Natural killer cell treated with Interleukin-12 subunit alpha and Interleukin-12 subunit beta and Interleukin-15 and Interleukin-18, amount 100 ng/mL, for 72 hours (primary cell): ENCODE measurements around the gene PTMA. TPM values are rescaled to one million over a fixed set of nuclear protein-coding genes. Genes with fewer than 3 reads are reported as not detected.
"Not testable (repeated sequence)": the region's sequence is repeated elsewhere in the genome, so short reads cannot be mapped to it uniquely, and the experiment has no call there.

Source experiments
- ATAC-seq, 2 donors: fragments of 150-1000 bp; cut with Tn5 transposase in 1 of 2; sonication (Bioruptor Pico), chemical (Tn5 transposase) in 1 of 2; 2 replicates each; pipeline ENCODE4 v1.10.0; 2021
- DNase-seq: peaks from one replicate; pipeline ENCODE4 v3.0.0; 2022; ENCODE audit warnings: low spot score
- H3K27ac Mint-ChIP-seq, 2 donors: 1 replicate in 1 of 2; 2 replicates in 1 of 2; pipeline ENCODE4 v1.8.0; 2022; ENCODE audit warnings: mixed read lengths in 2 of 2, mild to moderate bottlenecking in 1 of 2, moderate library complexity in 1 of 2
- H3K27me3 Mint-ChIP-seq, 2 donors: 1 replicate in 1 of 2; 2 replicates in 1 of 2; pipeline ENCODE4 v1.8.0; 2022; ENCODE audit warnings: mixed read lengths in 2 of 2
- H3K36me3 Mint-ChIP-seq: one replicate; pipeline ENCODE4 v1.8.0; 2022; ENCODE audit warnings: mixed read lengths
- H3K4me1 Mint-ChIP-seq, 2 donors: 1 replicate in 1 of 2; 2 replicates in 1 of 2; pipeline ENCODE4 v1.8.0; 2022; ENCODE audit warnings: low read depth in 2 of 2, mixed read lengths in 2 of 2, mild to moderate bottlenecking in 1 of 2
- H3K4me3 Mint-ChIP-seq: one replicate; pipeline ENCODE4 v1.8.0; 2022; ENCODE audit warnings: mixed read lengths
- H3K9me3 Mint-ChIP-seq: 2 replicates; pipeline ENCODE4 v1.8.0; 2022; ENCODE audit warnings: mixed read lengths
- total RNA-seq, 2 donors: library from RNA; stranded (reverse); gene quantifications; one replicate each; pipeline ENCODE4 v1.2.3, GENCODE V29; 2022

PTMA gene, protein sequence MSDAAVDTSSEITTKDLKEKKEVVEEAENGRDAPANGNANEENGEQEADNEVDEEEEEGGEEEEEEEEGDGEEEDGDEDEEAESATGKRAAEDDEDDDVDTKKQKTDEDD
- total RNA-seq, result 1,000 to 10,000 TPM; 1,013 to 1,764 TPM

GRCh38 chr2:231707927-231708772, at the start of gene PTMA:
Gene PTMA (plus strand): TSS chr2:231708525. CDS start chr2:231708707, 182 bp downstream.
- peaks cover 38 to 41% of the 10 kb centered on the region in 2 donors for H3K4me1 Mint-ChIP-seq
- DNase-seq, result peak; percentile 100
- H3K4me3 Mint-ChIP-seq, result peak within 1 kb of the TSS; percentile 98
- H3K9me3 Mint-ChIP-seq, result no peaks in the 10 kb centered on the region
- H3K27me3 Mint-ChIP-seq, result no peaks in the 10 kb centered on the region
- peaks cover 17% of the 10 kb centered on the region for H3K36me3 Mint-ChIP-seq
- peak; percentile 84 to 86 for ATAC-seq
- H3K27ac Mint-ChIP-seq, result peak within 1 kb of the TSS; percentile 99 to 100

DNA sequence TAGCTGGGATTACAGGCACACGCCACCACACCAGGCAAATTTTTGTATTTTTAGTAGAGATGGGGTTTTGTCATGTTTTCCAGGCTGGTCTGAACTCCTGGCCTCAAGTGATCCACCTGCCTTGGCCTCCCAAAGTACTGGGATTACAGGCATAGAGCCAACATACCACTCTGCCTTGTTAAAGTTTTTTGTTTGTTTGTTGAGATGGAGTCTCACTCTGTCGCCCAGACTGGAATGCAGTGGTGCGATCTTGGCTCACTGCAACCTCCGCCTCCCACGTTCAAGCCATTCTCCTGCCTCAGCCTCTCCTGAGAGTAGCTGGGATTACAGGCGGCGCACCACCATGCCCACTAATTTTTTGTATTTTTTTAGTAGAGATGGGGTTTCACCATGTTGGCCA, 48.3 kb upstream of the PTMA start:
- ATAC-seq, result not testable (repeated sequence)

DNA sequence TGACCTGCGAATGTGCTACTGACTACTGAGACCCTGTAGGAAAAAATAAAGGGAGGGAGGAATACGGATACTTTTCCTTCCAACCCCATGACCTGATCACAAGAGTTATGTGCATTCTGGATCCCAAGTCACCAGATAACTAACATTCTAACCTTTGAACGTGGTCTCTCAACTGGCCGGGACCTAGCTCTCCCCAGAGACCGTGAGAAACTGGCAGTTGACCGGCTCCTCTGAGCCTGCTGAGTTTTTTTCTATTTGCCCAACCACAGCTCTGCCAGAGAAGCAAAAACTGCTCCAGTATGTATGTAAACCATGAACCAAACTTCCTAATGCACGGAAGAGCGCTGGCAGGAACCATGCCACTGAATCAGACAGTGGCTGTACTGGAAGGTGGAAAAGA, 47.5 kb upstream of the PTMA start:
- no peaks in the 10 kb centered on the region for H3K27me3 Mint-ChIP-seq
- H3K27ac Mint-ChIP-seq, result peak overlapping the region; percentile 81 to 90
- H3K4me1 Mint-ChIP-seq, result peaks cover 9 to 12% of the 10 kb centered on the region in 2 donors
- peak overlapping the region; percentile 34 for H3K4me3 Mint-ChIP-seq
- no peak for ATAC-seq
- no peak for DNase-seq
- no peaks in the 10 kb centered on the region for H3K9me3 Mint-ChIP-seq
- no peaks in the 10 kb centered on the region for H3K36me3 Mint-ChIP-seq

More for the DNA sequence above, 48.3 kb upstream of the PTMA start:
- H3K9me3 Mint-ChIP-seq, H3K27ac Mint-ChIP-seq, H3K4me3 Mint-ChIP-seq, H3K4me1 Mint-ChIP-seq, H3K27me3 Mint-ChIP-seq, H3K36me3 Mint-ChIP-seq, DNase-seq: not testable (repeated sequence)

- DNase-seq, result no peak
- peak overlapping the region; percentile 81 to 90 for H3K27ac Mint-ChIP-seq
- ATAC-seq, result no peak
- H3K36me3 Mint-ChIP-seq, result no peaks in the 10 kb centered on the region
- H3K9me3 Mint-ChIP-seq, result no peaks in the 10 kb centered on the region
- H3K4me3 Mint-ChIP-seq, result peak overlapping the region; percentile 72
- peaks cover 10 to 12% of the 10 kb centered on the region in 2 donors for H3K4me1 Mint-ChIP-seq
- no peaks in the 10 kb centered on the region for H3K27me3 Mint-ChIP-seq
Observed at GRCh38 chr2:231661422-231662027, 46.8 kb upstream of the PTMA start.

GRCh38 chr2:231662028-231662810, 46.1 kb upstream of the PTMA start:
- Mint-ChIP-seq H3K27ac (peak overlapping the region; percentile 81 to 90), H3K9me3 (no peaks in the 10 kb centered on the region), H3K4me1 (peaks cover 12% of the 10 kb centered on the region in 2 donors), H3K36me3 (no peaks in the 10 kb centered on the region), H3K4me3 (peak overlapping the region; percentile 72), H3K27me3 (no peaks in the 10 kb centered on the region)
- DNase-seq, result peak; percentile 97
- peak; percentile 94 to 96 for ATAC-seq

GRCh38 chr2:231662811-231663457, 45.4 kb upstream of the PTMA start:
- no peaks in the 10 kb centered on the region for H3K9me3 Mint-ChIP-seq
- H3K27ac Mint-ChIP-seq, result peak overlapping the region; percentile 81 to 90
- no peaks in the 10 kb centered on the region for H3K27me3 Mint-ChIP-seq
- H3K4me3 Mint-ChIP-seq, result peak overlapping the region; percentile 72
- H3K4me1 Mint-ChIP-seq, result peaks cover 12% of the 10 kb centered on the region in 2 donors
- no peak for ATAC-seq
- DNase-seq, result no peak
- H3K36me3 Mint-ChIP-seq, result no peaks in the 10 kb centered on the region

DNA sequence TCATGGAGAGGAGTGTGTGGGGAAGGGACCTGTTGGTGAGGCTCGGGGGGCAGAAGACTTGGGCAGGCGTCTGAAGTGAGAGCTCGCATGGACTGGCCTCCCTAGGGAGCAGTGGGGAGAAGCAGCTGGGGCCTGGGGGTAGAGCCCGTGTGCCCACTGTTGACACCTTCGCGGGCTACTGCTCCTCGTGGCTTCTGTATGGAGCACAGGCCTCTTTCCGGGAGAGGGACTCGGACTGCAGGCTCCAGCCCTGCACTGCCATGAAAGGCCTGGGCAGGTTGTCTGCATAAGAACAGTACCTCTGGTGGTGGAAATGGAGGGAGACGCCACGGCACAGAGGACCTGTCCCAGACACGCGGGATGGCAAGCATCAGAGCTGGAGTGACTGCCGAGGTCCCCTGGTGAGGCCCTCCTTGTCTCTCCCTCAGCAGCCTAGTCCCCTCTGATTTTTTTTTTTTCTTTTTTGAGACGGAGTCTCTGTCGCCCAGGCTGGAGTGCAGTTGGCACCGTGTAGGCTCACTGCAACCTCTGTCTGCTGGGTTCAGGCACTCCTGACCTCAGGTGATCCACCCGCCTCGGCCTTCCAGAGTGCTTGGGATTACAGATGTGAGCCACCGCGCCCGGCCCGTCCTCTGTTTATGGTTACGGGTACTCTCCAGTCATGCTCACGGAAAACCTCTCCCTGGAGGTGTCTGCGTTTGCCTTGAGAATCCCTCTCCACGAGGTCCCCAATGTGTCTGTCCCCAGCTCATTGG, 44.7 kb upstream of the PTMA start:
- H3K36me3 Mint-ChIP-seq, result no peaks in the 10 kb centered on the region
- ATAC-seq (no peak), DNase-seq (no peak)
- H3K4me3 Mint-ChIP-seq, result peak overlapping the region; percentile 72
- no peaks in the 10 kb centered on the region for H3K27me3 Mint-ChIP-seq
- H3K4me1 Mint-ChIP-seq, result peaks cover 12% of the 10 kb centered on the region in 2 donors
- peak overlapping the region; percentile 81 to 90 for H3K27ac Mint-ChIP-seq
- no peaks in the 10 kb centered on the region for H3K9me3 Mint-ChIP-seq

DNA sequence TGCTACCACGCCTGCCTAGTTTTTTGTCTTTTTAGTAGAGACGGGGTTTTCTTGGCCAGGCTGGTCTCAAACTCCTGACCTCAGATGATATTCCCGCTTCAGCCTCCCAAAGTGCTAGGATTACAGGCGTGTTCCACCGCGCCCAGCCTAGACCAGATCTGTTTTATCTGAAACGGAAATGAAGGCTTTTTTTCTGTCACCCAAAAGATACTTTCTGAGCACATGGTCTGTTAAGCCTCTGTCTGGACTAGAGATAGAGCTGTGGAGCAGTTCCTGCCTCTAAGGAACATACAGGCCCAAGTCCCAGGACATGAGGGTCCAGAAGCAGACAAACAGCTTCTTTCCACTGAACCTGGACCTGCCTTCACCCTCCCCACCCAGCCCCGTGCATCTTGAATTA, 43.6 kb upstream of the PTMA start:
- Mint-ChIP-seq H3K36me3 (no peaks in the 10 kb centered on the region), H3K9me3 (no peaks in the 10 kb centered on the region), H3K27ac (peak overlapping the region in 1 of 2 donors; percentile 61), H3K4me1 (peaks cover 12% of the 10 kb centered on the region in 2 donors), H3K4me3 (no peak overlapping the region), H3K27me3 (no peaks in the 10 kb centered on the region)
- DNase-seq (no peak), ATAC-seq (no peak)

DNA sequence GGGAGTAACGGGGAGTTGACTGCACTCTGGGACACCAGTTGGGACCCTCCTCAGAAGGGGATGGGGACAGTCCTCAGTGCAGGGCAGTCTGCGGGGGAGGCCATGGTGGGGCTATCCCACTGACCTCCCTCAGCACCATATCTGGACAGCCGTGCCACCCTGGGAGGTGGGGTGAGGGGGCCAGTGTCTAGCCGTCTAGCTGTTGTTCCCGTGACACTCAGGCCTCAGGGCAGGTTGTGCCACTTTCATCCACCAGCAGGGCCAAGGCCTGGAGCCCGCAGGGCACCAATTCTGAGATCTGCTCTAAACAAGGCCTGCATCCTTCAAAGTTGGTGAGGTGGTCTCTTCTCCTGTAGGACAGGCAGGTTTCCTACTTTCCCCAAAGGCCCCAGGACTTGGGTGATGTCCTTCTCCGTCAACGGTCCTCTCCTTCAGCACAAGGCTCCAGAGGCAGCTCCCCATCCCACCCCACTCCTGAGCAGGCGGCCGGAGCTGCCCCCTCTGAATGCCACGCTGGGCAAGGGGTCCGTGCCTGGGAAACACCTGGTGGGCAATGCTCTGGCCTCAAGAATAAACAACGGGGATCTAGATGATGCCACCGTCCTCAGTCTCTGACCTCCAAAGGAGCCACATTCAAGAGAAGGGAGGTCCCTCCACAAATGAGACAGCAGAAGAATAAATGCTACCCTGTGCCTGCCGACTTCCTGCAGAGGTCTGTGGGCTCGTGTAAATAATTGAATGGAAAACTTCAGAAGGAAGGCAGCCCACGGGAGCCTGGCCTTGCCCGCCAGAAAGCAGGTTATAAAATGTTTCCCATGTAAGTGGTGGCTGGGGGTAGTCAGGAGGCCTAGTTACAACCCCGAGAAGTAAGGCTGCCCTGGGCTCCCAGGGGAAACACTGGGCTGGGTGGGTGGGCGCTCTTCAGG, 42.8 kb upstream of the PTMA start:
- ATAC-seq (no peak), DNase-seq (no peak)
- no peaks in the 10 kb centered on the region for H3K27me3 Mint-ChIP-seq
- H3K4me1 Mint-ChIP-seq, result peaks cover 12% of the 10 kb centered on the region in 2 donors
- peak overlapping the region; percentile 60 for H3K4me3 Mint-ChIP-seq
- no peaks in the 10 kb centered on the region for H3K9me3 Mint-ChIP-seq
- peak overlapping the region; percentile 69 to 89 for H3K27ac Mint-ChIP-seq
- H3K36me3 Mint-ChIP-seq, result no peaks in the 10 kb centered on the region

GRCh38 chr2:231666171-231667095, 41.9 kb upstream of the PTMA start:
- Mint-ChIP-seq H3K9me3 (no peaks in the 10 kb centered on the region), H3K4me3 (peak overlapping the region; percentile 63), H3K36me3 (no peaks in the 10 kb centered on the region), H3K27me3 (no peaks in the 10 kb centered on the region), H3K27ac (peak overlapping the region; percentile 69 to 89), H3K4me1 (peaks cover 12% of the 10 kb centered on the region in 2 donors)
- DNase-seq (peak; percentile 82), ATAC-seq (peak; percentile 55 to 62)

DNA sequence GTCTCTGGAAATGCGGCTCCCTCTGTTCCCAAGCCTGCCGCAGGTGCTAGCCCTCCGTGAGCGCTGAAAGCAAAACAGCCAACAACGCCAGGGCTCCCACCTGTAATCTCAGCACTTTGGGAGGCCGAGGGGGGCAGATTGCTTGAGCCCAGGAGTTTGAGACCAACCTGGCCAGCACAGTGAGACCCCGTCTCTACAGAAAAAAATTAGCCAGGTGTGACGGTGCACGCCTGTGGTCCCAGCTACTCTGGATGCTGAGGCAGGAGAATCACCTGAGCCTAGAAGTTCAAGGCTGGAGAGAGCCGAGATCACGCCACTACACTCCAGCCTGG, 41.3 kb upstream of the PTMA start:
- no peaks in the 10 kb centered on the region for H3K27me3 Mint-ChIP-seq
- no peak overlapping the region for H3K4me3 Mint-ChIP-seq
- no peaks in the 10 kb centered on the region for H3K36me3 Mint-ChIP-seq
- DNase-seq (no peak), ATAC-seq (no peak)
- H3K9me3 Mint-ChIP-seq, result no peaks in the 10 kb centered on the region
- peaks cover 12% of the 10 kb centered on the region in 2 donors for H3K4me1 Mint-ChIP-seq
- H3K27ac Mint-ChIP-seq, result peak overlapping the region in 1 of 2 donors; percentile 89
